Activated CD8-positive, alpha-beta memory T cell treated with anti-CD3 and anti-CD28 coated beads, Interleukin-2, amount 50 U/mL, for 24 hours (primary cell): Measurements from ENCODE around the gene EXO1.

Experiments used
- DNase-seq: peaks from one replicate; pipeline ENCODE4 v3.0.0-alpha.2; 2020; ENCODE audit errors: extremely low read depth

EXO1 gene

DNA sequence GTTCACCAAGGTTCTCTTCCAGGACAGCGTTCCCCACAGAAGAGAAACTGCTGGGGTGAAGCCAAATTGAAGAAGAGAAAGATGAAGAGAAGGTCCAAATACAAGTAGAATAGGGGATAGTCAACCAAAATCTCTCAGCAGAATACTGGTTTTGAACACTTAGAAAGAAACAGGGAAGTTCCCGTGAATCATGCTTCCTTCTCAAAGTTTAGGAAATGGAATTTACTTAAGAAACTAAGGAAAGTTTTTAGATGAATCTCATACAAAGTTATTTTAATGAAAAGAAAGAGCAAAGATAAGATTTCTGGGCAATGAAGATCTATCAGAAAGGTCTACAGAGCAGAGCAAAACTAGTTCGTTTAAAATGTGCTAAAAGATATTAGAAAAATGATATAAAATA is 43.3 kb downstream of the EXO1 start:
- DNase-seq = no peak

DNA sequence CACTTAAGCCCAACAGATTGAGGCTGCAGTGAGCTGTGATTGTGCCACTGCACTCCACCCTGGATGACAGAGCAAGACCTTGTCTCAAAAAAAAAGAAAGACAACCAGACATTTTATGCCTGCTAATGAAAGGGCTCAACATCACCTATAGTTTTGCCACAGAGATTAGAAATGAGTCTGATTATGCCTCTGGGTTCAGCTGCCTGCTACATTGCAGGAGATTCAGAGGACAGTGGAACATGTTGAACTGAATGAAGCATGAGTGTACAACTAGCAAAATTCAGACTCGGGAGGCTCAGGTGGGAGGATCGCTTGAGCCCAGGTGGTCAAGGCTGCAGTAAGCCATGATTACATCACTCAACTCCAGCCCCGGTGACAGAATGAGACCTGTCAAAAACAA is 46.0 kb downstream of the EXO1 start:
- DNase-seq = no peak

DNA sequence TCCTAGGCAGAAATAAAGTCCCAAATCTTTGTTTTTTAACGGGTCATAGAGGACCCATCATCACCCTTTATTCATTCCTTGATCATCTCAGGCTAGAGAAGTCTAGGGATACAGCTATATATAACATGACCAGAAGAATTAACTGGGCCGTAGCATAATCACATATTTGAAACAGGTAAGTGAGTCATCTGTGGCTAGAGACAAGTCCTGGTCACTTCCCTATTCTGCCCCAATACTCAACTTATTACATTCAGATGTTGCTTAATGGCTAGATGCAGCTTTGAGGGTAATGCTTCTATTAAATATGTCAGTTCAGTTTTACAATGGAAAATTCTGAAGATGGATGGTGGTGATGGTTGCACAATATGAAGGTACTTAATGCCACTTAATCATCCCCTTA is 47.0 kb downstream of the EXO1 start:
- DNase-seq = no peak

DNA sequence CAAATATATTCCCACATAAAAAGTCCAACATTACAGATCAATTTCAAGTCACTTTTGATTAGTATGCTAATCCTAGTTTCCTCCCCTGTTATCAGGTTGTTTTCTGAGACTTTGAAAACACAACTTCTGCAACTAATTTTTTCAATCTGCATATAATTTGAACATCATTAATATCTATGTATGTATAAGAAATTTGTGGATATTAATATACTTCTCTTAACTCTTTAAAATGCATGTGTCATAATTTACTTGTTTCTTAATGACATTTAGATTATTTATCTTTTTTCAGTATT is 48.6 kb downstream of the EXO1 start:
- DNase-seq = no peak

DNA sequence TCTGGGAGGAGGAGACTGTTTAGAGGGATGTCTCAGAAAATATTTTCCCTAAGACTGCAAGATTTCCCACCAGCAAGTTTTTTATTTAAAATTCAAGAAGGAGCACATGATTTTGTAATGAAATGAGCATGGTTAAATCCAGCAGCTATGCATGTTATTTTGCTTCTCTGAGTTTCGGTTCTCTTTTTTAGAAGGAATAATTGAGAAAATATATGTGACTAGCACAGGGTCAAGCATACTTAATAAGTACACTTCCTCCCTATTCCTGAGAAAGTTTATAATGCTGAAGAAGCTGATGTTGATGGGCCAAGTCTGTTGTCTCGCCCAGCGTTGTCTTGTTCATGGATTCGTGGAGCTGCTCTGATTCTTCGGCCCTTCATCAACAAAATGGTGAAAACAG is 51.2 kb downstream of the EXO1 start:
- no peak for DNase-seq

DNA sequence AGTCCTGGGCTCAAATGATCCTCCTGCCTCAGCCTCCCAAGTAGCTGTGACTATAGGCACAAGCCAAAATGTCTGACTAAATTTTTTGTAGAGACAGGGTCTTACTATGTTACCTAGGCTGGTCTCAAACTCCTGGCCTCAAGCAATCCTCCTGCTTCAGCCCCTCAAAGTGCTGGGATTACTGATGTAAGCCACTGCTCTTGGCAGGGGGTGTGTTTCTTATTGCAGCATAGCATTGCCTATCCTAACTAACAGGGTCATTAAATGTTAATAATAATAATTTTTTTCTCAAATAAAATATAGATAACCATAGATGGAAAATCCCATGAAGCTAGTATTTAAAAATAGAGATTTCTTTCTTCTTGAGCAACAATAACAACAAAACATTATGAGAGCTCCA is 52.4 kb downstream of the EXO1 start:
- DNase-seq = no peak

DNA sequence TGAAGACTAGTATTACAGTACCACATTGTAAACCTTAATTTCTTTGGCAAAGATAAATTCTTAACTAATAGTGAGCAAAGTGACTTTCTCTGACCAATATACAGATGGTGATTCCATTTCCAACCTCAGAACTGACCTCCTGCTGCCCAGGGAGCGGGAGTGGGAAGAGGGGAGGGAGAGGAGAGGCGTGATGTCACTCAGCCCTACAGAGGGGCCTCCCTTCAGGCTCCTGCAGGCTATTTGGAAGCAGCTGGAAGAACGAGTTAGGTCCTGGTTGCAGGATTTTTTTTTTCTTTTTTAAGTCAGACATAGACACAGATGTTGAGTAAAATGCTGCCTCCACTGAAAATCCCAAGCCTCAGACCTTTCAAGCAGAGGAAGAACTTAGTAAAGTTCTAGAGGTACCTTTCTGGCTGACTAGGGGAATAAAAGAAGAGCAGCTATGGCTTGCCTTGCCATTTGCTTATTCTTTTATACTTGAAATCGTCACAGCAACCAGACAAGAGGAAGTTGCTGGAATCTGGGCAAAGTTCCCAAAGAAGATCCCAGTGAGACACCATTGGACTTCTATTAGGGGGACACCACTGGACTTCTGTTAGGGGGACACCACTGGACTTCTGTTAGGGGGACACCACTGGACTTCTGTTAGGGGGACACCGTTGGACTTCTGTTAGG is 54.5 kb downstream of the EXO1 start:
- DNase-seq = no peak

DNA sequence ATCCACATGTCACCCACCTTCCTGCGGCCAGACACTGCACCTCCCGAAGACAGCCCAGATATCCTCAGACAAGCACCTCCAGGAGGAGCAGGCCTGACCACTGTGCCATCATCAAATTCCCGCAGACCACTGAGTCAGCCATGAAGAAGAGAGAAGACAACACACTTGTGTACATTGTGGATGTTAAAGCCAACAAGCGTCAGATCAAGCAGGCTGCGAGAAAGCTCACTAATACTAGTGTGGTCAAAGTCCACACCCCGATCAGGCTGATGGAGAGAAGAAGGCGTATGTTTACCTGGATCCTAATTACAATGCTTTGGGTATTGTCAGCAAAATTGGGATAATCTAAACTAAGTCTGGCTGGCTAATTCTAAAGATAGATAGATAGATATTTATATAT is 68.2 kb downstream of the EXO1 start:
- no peak for DNase-seq

DNA sequence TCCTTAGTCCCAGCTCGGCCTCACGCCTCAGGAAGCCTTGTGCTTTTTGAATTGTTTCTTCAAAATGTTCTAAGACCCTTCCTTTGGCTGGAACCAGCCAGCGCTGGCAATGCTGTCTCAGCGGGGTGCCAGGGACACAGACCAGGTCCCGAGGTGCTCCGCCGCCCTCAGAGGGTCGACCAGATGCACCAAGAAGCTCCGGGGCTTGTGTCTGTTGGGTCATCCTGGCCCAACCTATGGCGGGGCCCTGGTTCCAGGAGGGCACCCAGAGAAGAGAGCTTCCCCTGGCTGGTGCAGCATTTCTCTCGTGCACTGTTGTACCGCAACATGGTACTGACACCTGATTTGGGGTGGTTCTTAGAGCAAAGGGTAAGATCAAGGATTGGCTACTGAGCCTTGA is 69.5 kb downstream of the EXO1 start:
- DNase-seq = no peak

DNA sequence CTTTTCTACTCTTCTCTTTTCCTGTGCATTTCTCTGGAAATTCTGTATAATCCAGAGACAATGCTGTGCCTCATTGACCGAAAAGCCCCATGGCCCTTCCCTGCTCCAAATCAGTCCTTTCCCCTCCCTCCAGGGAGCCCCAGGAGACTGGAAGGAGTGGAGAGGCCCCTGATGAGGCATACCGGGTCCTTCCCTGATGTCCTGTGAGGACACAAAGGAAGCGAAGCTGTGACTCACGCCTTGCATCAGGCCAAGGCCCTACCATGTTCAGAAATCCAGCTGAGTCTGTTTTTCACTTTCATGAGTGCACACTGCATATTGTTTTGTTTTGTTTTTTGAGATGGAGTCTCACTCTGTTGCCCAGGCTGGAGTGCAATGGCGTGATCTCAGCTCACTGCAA is 70.9 kb downstream of the EXO1 start:
- no peak for DNase-seq

DNA sequence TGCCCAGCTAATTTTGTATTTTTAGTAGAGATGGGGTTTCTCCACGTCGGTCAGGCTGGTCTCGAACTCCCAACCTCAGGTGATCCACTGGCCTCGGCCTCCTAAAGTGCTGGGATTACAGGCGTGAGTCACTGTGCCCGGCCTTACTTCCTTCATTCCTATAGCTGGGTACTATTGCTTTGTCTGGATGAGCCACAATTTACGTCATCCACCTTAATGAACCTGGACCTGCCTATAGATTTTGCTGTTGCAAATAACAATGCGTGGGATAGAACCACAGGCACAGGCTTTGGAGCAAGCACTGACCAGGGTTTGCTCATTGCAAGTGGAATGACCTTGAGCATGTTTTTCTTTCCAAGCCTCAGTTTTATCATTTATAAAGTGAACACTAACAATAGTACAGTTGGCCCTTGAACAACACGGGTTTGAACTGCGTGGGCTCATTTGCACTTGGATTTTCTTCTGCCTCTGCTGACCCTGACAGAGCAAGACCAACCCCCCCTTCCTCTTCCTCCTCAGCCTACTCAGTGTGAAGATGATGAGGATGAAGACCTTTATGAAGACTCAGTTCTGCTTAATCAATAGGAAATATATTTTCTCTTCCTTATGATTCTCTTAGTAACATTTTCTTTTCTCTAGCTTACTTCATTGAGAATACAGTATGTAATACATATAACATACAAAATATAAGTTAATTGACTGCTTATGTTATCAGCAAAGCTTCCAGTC is 76.2 kb downstream of the EXO1 start:
- no peak for DNase-seq

DNA sequence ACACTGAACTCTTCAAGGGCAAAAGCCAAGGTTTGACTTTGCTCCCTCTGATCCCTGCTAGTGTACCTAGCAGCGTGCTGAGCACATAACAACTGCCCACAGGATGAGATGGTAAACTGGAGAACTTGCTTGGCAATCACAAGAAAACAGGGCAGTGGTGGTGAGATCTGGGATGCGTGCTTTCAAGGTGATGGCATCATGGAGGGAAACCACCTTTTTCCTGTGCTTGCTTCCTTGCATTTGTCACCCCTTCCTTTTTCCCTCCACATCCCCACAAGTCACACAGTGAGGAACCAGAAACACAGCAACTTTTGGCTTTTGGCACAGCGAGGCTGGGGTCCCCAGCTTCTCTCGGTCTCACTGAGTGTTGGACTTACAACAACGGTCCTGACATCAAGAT is 78.1 kb downstream of the EXO1 start:
- DNase-seq = no peak

DNA sequence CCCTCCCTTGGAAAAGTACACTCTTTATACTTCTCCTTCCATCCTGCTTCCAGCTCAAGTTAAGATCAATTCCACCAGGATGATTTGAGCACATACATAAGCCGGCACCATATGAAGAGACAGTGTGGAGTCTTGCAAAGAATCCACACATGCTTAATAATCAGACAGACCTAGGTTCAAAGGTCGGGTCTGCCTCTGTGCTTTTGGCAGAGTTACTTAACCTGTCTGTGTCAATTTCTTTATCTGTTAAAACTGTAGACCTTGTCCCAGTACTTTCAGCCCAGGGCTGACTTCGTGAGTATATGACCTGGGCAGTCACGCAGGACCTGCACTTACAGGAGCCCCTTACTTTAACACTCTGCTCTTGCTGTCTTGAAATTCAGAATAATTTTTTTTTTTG is 79.3 kb downstream of the EXO1 start:
- DNase-seq = no peak

DNA sequence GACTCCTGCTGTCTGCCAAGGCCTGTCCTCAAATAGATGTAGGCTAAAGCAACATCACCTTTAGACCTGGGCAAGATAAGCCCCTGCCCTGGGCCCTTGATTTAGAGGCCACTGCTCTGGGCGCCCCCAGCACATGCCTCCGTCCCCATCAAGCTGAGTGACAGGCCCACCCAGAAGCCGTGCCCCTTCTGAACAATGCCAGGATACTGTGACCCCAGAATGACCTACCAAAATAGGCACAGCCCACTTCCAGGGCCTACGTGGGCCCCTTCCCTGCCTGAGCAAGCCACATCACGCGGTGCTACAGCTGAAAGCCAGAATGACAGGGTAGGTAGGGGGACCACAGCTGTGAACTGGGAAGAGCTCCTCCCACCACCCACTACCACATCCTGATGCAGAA is 84.8 kb downstream of the EXO1 start:
- no peak for DNase-seq

DNA sequence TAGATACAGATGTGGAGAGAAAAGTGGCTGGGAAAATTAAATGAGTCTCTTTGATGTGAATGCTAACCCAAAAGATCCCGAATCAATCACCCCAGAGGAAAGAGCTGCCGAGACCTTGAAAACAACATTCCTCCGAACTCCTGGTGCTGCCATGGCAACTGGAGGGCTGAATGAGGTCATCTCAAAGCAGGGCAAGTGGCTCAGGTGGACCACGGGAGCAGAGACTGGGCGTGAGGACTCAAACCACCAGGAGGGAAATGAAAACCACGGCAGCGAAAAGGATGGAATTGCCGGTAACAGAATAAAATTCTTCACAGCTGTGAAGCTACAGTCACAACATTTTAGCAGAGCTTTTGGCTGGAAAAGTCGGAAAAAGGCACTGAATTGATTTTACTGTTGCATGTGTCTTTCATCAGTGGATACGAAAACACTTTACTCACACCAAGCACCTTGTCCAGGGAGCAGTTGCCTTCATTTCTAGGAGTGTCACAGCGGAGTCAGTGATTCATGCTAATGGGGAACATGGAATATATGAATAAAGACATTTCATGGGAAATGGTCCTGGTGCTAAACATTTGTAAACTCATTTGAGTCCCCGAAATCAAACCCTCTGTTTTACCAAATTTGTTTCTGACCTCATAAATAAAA is 86.3 kb downstream of the EXO1 start:
- DNase-seq = no peak

DNA sequence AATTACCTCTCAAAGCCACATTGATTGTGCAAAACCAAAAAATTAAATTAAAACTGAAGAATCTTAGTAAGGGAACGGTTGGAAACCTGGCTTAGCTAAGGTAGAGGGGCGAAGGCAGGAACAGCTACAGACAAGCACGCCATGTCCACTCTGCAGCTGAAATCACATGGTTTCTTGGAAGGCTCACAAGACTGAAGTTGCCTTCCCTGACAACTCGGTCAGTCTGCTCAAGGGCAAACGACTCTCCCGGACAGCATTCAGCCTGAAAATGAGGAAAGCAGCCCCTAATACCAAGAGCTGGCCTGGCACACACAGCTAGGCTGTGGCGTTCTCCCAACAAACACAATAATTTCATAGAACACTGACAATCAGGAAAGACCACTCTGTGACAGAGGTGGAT is 86.9 kb downstream of the EXO1 start:
- no peak for DNase-seq
